ENCODE data around the gene DLG4.

Gene DLG4

DNA sequence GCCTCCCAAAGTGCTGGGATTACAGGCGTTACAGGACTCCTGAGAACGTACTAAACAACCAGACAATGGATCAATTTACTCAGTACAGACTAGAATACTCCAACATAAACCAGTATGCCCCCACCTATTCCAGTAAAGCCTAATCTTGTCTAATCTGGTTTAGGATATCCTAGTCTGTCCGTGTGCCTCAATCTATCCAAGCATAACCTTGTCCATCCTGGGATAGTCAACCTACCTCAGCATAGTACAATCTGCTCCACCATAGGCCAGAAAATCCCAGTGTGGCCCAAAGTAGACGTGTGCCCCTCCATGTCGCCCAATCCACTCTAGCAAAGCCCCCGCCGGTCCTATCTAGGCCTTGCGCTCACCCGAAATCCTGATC, 14.1 kb upstream of the DLG4 start:
- in situ Hi-C loops (cut with HindIII; ENCODE audit: low sequenced_read_pairs), result no loop called here

DNA sequence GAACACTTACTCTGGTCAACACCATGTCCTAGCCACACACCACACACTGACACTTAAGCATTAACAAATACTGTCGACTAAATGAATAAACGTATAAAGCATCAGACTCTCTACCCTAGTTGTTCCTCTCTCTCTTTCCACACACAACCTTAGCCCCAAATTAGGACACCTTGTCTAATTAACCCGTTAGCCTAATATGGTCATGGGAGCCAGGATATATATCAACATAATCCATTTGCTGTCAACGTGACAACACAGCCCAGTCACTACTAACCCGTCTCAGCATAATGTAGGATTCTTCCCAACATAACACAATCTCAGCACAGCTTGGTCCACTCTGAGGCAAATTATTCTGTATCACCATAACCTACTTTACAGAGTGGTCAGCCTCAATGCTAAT, 12.5 kb upstream of the DLG4 start:
- in situ Hi-C loops (cut with HindIII; ENCODE audit: low sequenced_read_pairs), result no loop called here

GRCh38 chr17:7229504-7229903, 9.9 kb upstream of the DLG4 start:
- in situ Hi-C loops (cut with HindIII; ENCODE audit: low sequenced_read_pairs), result loop anchor here (5.0 kb wide), 3 partner anchors 67 to 98 kb away; partner anchors contain the start of gene NEURL4

DNA sequence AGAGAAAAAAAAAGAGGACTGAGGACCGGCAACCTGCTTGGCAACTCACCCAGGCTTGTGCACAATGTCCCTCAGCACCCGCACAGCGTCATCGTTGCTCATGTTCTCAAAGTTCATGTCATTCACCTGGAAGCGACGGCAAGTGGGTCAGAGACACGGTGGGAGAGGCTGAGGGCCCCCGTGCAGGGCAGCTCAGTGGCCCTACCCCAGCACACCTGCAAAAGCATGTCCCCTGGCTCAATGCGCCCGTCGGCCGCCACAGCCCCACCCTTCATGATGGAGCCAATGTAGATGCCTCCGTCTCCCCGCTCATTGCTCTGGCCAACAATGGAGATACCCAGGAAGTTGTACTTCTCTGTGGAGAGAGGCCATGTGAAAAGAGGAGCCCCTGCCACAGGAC, 9.3 kb upstream of the DLG4 start:
- in situ Hi-C loops (cut with HindIII; ENCODE audit: low sequenced_read_pairs), result loop anchor here (5.0 kb wide), 3 partner anchors 67 to 98 kb away; partner anchors contain the start of gene NEURL4

GRCh38 chr17:7226721-7227710, 7.4 kb upstream of the DLG4 start:
- in situ Hi-C loops (cut with HindIII; ENCODE audit: low sequenced_read_pairs), result loop anchor here (5.0 kb wide), 3 partner anchors 65 to 100 kb away; partner anchors contain the start of gene NEURL4

DNA sequence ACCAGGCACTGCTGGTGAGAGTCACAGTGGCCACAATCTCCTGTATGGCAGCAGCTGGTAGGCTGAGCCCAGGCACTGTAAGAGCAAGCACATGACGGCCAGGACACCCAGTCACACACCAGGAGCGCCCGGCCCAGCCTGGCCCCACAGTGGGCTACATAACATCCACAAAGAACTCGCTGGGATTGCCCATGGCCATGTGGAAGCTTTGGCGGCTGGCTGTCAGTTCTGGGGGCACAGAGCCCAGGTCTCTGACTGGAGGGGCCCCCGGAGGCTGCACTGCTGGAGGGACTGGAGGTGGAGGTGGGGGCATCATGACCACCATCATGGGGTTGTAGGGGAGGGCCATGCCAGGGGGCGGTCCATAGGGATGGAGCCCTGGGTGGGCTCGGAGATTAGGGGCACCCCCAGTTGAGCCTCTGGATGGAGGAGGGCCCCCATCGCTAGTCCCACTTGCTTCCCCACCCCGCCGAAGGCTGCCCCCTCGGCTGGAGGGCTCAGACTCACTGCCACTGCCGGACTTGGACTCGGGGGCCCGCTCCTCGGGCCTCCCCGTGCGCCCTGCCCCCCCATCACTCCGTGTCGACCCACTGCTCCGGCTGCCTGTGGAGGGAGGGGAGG, 6.2 kb upstream of the DLG4 start:
- in situ Hi-C loops (cut with HindIII; ENCODE audit: low sequenced_read_pairs), result loop anchor here (5.0 kb wide), 3 partner anchors 64 to 101 kb away; partner anchors contain the start of gene NEURL4

DNA sequence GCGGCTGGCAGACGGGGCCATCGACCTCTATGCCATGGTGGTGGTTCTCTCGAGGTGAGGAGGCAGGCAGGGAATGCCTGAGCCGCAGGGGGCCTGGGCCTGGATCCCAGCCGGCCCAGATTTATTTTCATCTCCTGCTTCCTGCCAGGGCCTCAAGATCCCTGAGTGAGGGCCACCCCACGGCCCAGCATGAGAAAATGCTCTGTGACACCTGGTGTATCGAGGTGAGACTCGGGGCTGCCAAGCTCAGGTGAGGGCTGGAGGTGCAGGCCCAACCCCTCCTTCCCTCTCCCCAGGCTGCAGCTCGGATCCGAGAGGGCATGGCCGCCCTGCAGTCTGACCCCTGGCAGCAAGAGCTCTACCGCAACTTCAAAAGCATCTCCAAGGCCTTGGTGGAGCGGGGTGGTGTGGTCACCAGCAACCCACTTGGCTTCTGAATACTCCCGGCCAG, 5.0 kb upstream of the DLG4 start:
- in situ Hi-C loops (cut with HindIII; ENCODE audit: low sequenced_read_pairs), result loop anchor here (5.0 kb wide), 3 partner anchors 62 to 103 kb away; partner anchors contain the start of gene NEURL4

- in situ Hi-C loops (cut with HindIII; ENCODE audit: low sequenced_read_pairs), result no loop called here
These were observed 4.5 kb upstream of the DLG4 start for GRCh38 chr17:7224110-7224509.

DNA sequence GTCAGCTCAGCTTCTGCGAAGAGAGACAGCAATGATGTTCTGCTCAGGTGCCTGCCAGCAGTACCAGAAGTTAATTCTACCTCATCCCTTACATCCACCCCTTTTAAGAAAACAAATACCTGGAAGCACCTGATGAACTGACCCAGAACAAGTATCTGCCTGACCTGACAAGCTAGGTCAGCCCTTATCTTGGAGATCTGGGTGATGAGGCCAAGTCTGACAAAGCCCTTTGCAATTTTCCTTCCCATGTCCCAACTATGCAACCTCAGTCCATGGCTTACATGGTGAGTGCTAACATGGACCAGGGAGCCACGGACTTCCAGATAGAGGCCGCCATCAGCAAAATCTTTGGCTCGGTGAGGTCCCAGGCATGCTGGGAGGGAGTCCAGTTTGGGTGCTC, 3.7 kb upstream of the DLG4 start:
- in situ Hi-C loops (cut with HindIII; ENCODE audit: low sequenced_read_pairs), result no loop called here

DNA sequence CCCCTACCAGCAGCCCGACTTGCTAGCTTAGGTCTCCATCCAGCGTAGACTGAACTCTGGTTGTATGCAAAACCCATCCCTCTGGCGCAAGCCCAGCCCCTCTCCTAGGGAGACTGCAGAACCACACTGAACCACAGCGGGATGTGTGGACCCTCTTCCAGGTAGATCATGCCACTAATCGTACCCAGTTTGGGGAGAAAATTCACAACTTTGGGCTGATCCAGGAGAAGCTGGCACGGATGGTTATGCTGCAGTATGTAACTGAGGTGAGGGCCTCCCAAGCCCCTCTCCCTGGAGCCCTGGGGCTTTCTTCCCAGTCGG, 3.3 kb upstream of the DLG4 start:
- in situ Hi-C loops (cut with HindIII; ENCODE audit: low sequenced_read_pairs), result no loop called here

DNA sequence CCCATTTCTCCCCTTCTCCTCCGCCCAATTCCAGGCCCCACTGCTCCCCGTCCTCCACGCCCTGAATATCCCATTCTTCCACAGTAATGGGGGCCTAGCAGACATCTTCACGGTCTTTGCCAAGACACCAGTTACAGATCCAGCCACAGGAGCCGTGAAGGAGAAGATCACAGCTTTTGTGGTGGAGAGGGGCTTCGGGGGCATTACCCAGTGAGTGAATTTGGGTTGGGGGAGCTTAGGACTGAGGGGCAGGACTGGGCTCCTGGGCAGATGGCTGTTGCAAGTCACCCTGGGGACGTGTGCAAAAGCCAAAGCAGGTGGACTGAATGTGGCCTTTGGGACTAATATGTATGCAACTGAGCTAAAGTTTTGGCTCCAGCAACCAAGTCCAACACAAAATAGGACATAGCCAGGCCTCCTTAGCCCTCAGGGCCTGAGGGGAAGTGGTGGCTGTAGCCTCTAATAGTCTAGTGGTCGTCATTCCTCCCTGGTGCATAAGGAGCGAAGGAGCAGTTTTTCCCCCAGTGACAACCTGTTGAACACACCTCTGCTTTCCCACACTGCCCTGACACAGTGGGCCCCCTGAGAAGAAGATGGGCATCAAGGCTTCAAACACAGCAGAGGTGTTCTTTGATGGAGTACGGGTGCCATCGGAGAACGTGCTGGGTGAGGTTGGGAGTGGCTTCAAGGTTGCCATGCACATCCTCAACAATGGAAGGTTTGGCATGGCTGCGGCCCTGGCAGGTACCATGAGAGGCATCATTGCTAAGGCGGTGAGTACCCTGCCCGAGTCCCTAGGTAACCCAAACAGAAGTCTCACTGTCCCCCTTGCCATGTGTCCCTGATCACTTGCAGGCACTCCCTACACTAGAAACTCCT, 2.7 kb upstream of the DLG4 start:
- in situ Hi-C loops (cut with HindIII; ENCODE audit: low sequenced_read_pairs), result no loop called here

- in situ Hi-C loops (cut with HindIII; ENCODE audit: low sequenced_read_pairs), result no loop called here
These were observed 1.8 kb upstream of the DLG4 start for GRCh38 chr17:7221278-7222092.

DNA sequence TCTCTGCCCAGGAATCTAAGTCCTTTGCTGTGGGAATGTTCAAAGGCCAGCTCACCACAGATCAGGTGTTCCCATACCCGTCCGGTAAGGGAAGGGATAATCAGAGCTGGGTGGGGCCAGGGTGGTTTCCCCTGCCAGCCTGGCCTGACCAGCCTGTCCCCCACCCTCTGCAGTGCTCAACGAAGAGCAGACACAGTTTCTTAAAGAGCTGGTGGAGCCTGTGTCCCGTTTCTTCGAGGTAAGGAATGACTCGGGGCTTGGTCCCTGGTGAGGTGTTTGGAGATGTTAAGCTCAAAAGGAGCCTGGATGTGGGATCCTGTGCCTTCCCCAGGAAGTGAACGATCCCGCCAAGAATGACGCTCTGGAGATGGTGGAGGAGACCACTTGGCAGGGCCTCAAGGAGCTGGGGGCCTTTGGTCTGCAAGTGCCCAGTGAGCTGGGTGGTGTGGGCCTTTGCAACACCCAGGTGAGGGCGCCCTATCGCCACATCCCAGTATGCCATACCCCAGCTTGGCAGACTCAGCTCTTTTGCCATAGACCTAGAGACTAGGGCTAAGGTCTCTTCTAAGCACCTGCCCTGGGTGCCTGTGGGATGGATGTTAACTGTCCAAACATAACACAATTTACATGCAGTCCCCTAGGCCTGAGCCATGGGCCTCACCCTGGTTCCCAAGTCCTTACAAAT, 1.1 kb upstream of the DLG4 start:
- in situ Hi-C loops (cut with HindIII; ENCODE audit: low sequenced_read_pairs), result no loop called here

DNA sequence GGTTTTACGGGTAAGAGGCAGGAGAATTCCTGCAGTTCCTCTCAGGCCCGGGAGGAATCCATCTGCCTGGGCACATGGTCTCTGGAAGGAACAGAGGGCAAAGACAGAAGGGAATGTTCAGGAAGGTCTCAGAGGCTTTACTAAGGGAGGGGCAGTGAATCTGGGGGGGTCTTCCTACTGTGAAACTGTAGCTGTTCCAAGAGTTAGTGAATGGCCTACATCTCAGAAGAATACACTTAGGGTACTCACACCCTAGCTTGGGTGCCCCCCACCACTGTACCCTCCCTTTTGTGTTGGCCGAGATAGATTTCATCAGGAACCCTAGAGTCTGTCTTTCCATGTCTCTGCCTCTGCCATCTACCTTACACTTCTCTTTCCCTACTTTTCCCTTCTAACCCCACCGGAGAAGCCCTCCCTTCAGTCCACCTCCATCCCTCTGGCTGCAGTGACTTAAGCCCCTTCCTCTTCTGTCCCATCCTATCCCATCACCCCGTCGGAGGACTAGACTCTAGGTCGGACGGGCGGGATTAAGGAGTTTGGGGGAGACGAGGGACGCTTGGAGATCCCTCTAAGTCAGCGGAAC, 316 bp downstream of the DLG4 start:
- in situ Hi-C loops (cut with HindIII; ENCODE audit: low sequenced_read_pairs), result no loop called here

- in situ Hi-C loops (cut with HindIII; ENCODE audit: low sequenced_read_pairs), result no loop called here
These were observed 878 bp downstream of the DLG4 start for GRCh38 chr17:7218758-7219157.

DNA sequence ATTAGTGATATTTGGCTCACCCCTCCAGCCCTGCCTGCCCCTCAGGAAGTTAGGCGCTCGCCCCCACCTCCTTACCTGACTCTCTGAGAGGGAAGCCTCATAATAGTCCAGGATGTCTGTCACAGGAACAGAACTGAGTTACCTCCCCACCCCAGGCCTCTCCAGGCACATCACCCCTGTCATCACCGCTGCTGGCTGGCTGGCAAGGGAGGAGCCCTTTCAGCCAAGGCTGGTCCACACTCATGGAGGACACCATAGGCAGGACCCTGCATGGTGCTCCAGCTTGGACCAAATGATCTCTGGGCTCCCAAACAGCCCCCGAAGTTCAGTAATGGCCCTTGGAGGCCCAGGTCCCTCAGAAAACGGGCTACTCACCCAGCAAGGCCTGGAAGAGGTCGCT, 1.5 kb downstream of the DLG4 start:
- in situ Hi-C loops (cut with HindIII; ENCODE audit: low sequenced_read_pairs), result no loop called here

DNA sequence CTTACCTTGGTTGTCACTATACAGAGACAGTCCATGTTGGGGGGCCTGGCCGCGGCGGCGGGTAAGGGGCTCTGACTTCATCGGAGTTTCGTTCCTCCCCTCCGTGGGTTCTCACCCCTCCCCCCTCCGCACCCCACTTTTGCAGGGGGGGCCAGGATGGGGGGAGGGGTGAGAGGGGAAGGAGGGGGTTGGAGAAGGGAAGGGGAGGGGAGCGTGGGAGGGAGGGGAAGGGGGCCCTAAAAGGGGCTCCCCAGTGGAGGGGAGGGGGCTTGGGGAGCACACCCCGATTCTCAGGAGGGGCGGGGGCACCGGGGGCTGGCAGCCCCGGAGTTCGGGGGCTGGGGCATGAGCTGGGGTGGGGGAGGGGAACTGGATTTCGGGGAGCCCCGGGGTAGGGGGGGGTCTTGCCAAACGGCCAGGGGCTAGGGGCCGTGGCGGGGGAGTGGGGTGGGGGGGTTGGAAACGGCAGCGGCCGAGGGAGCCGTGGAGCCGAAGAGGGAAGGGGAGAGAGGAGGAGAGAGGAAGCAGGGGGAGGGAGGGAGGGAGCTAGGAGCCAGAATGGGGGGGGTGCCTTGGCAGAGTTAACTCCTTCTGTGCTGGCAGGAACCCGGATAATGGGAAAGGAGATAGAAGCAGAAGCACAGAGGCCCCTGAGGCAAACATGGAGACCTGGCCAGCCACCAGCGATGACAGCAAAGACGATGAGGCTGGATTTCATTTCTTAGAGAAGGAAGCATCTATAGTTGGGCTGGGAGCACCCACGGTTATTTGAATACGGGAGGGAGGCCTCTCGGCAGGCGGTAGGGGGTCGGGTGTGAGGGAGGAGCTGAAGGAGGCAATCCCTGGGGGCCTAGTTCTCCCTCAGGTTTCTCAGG, 2.3 kb downstream of the DLG4 start:
- in situ Hi-C loops (cut with HindIII; ENCODE audit: low sequenced_read_pairs), result no loop called here
